Keratinocyte (primary cell): Measurements from ENCODE around the gene SMG6.

ENCODE experiments used
- EZH2 ChIP-seq: IDR thresholded peaks from one replicate; pipeline ENCODE4 v1.6.1; 2012; ENCODE audit warnings: inconsistent platforms, mild to moderate bottlenecking, low read length, moderate library complexity
- TF ChIP-seq, protein P1 (sequence below), 3 experiments: IDR thresholded peaks in 1 of 3; conservative IDR thresholded peaks in 1 of 3; optimal IDR thresholded peaks in 1 of 3; 2 replicates in 2 of 3; 3 replicates in 1 of 3; pipeline versions ENCODE3 to v1.5.1; 2011; ENCODE audit warnings: low read length in 3 of 3, mild to moderate bottlenecking in 3 of 3, moderate library complexity in 2 of 3, control low read depth in 1 of 3, inconsistent platforms in 1 of 3; ENCODE audit not compliant: insufficient read depth in 2 of 3; ENCODE audit errors: extremely low read depth in 1 of 3

DNA sequence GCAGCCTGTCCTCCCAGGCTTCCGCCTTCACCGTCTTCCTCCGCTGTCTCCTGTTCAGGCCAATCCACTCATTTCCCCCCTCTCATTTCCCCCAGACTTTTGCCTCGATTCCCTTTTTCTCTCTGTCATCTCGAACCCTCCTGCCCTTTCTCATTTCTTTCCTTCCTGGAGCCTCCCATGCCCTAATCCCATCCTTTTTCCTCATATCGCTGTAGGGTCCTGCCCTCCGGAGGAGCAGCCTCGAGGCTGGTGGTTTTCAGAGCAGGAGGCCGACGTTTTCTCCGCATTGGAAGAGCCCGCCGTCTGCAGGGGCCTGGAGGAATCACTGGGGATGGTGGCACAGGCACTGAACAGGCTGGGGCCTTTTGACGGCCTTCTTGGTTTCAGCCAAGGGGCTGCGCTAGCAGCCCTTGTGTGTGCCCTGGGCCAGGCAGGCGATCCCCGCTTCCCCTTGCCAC is 261.2 kb downstream of the SMG6 start:
- TF ChIP-seq, protein P1, sequence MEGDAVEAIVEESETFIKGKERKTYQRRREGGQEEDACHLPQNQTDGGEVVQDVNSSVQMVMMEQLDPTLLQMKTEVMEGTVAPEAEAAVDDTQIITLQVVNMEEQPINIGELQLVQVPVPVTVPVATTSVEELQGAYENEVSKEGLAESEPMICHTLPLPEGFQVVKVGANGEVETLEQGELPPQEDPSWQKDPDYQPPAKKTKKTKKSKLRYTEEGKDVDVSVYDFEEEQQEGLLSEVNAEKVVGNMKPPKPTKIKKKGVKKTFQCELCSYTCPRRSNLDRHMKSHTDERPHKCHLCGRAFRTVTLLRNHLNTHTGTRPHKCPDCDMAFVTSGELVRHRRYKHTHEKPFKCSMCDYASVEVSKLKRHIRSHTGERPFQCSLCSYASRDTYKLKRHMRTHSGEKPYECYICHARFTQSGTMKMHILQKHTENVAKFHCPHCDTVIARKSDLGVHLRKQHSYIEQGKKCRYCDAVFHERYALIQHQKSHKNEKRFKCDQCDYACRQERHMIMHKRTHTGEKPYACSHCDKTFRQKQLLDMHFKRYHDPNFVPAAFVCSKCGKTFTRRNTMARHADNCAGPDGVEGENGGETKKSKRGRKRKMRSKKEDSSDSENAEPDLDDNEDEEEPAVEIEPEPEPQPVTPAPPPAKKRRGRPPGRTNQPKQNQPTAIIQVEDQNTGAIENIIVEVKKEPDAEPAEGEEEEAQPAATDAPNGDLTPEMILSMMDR (optimal IDR thresholded peaks at IDR 0.05 in 1 of 3, IDR thresholded peaks at IDR 0.05 in 1 of 3, conservative IDR thresholded peaks at IDR 0.05 in 1 of 3; ENCODE audit: extremely low read depth in 1 of 3, insufficient read depth in 2 of 3, low read length in 3 of 3) = peak in 2 of 3 experiments; percentile 12 to 29
- no peak for TF ChIP-seq EZH2
